Measurements from ENCODE around the gene H6PD.

- TF ChIP-seq POLR2A (IDR thresholded peaks at IDR 0.05) = no peak
- TF ChIP-seq, protein P1, sequence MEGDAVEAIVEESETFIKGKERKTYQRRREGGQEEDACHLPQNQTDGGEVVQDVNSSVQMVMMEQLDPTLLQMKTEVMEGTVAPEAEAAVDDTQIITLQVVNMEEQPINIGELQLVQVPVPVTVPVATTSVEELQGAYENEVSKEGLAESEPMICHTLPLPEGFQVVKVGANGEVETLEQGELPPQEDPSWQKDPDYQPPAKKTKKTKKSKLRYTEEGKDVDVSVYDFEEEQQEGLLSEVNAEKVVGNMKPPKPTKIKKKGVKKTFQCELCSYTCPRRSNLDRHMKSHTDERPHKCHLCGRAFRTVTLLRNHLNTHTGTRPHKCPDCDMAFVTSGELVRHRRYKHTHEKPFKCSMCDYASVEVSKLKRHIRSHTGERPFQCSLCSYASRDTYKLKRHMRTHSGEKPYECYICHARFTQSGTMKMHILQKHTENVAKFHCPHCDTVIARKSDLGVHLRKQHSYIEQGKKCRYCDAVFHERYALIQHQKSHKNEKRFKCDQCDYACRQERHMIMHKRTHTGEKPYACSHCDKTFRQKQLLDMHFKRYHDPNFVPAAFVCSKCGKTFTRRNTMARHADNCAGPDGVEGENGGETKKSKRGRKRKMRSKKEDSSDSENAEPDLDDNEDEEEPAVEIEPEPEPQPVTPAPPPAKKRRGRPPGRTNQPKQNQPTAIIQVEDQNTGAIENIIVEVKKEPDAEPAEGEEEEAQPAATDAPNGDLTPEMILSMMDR (IDR thresholded peaks at IDR 0.05 in 4 of 5, conservative IDR thresholded peaks at IDR 0.05 in 1 of 5) = no peak
Observed at GRCh38 chr1:9316080-9316444, 81.5 kb downstream of the H6PD start.

Measured in gastrocnemius medialis (tissue), 4 donors.